Activated naive CD8-positive, alpha-beta T cell (primary cell): ENCODE measurements around the gene TNFRSF12A.

Experiments used
- H3K27ac Mint-ChIP-seq: one replicate; pipeline ENCODE4 v1.8.0; 2021; ENCODE audit warnings: mixed read lengths
- H3K27me3 Mint-ChIP-seq: one replicate; pipeline ENCODE4 v1.8.0; 2021; ENCODE audit warnings: mixed read lengths
- H3K36me3 Mint-ChIP-seq: one replicate; pipeline ENCODE4 v1.8.0; 2021; ENCODE audit warnings: mixed read lengths
- H3K4me1 Mint-ChIP-seq: one replicate; pipeline ENCODE4 v1.8.0; 2021; ENCODE audit warnings: low read depth, mixed read lengths
- H3K4me3 Mint-ChIP-seq: one replicate; pipeline ENCODE4 v1.8.0; 2021; ENCODE audit warnings: mild to moderate bottlenecking, mixed read lengths
- H3K9me3 Mint-ChIP-seq: one replicate; pipeline ENCODE4 v1.8.0; 2021; ENCODE audit warnings: low read depth, mixed read lengths

TNFRSF12A gene

DNA sequence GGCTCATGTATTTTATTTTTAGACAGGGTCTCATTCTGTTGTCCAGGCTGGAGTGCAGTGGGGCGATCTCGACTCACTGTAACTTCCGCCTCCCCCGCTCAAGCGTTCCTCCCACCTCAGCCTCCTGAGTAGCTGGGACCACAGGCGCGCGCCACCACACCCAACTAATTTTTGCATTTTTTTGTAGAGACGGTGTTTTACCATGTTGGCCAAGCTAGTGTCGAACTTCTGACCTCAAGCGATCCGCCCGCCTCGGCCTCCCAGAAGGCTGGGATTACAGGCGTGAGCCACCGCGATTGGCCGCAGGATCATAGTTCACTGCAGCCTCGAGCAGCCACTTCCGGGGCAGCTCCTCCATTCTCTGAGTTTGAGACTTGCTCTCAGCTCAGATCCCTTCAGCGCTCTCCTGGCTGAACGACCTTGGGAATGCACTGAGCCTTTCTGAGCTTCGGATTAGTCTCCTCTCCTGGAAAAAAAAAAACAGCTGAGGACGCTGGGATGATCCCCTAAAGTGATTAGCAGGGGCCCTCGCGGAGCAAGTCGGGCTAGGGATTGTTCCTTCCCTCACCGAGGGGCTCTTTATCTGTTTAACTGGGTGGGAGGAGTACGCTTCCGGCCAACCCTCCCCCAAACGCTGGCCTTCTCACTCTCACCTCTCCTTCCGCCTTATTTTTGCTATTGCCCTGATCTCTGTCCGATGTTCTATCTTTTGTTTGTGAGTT, 38.8 kb upstream of the TNFRSF12A start:
- Mint-ChIP-seq H3K4me1 (peaks cover 5% of the 10 kb centered on the region), H3K36me3 (no peaks in the 10 kb centered on the region), H3K27me3 (no peaks in the 10 kb centered on the region), H3K4me3 (peak overlapping the region; percentile 82), H3K9me3 (no peaks in the 10 kb centered on the region), H3K27ac (peak overlapping the region; percentile 81)

DNA sequence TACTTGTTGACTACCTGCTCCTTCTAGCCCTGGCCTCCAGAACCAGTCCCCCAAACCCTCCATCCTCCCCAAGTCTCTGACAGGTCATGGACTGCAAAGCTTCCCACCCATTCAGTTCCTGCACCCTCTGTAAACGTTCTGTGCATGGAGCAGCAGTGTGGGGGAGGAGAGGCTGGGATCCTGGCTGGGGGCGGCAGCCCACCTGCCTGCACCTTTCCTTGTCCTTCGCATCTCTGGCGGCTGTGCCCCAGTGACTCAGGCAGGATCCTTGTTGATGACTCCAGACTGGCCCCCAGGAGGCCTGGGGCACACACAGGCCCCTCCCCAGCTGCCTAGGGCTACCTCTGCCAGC, 38.3 kb upstream of the TNFRSF12A start:
- peaks cover 5% of the 10 kb centered on the region for H3K4me1 Mint-ChIP-seq
- H3K9me3 Mint-ChIP-seq: no peaks in the 10 kb centered on the region
- H3K27me3 Mint-ChIP-seq: no peaks in the 10 kb centered on the region
- peak overlapping the region; percentile 82 for H3K4me3 Mint-ChIP-seq
- peak overlapping the region; percentile 71 for H3K27ac Mint-ChIP-seq
- H3K36me3 Mint-ChIP-seq: no peaks in the 10 kb centered on the region

DNA sequence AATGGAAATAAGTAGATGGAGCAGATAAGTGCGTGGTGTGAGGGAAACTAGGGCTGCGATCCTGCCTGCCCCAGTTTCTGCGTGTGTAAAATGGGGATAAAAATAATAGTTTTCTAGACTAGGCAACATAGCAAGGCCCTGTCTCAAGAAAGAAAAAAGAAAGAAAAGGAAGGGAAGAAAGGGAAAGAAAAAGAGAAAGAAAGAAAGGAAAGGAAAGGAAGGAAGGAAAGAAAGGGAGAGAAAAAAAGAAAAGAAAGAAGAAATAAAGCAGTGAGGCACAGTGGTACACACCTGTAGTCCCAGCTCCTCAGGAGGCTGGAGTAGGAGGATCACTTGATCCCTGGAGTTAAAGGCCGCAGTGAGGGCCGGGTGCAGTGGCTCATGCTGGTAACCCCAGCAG, 37.8 kb upstream of the TNFRSF12A start:
- H3K27ac Mint-ChIP-seq: no peak overlapping the region
- no peaks in the 10 kb centered on the region for H3K27me3 Mint-ChIP-seq
- peak overlapping the region; percentile 30 for H3K4me3 Mint-ChIP-seq
- no peaks in the 10 kb centered on the region for H3K36me3 Mint-ChIP-seq
- H3K9me3 Mint-ChIP-seq: no peaks in the 10 kb centered on the region
- H3K4me1 Mint-ChIP-seq: peaks cover 5% of the 10 kb centered on the region

DNA sequence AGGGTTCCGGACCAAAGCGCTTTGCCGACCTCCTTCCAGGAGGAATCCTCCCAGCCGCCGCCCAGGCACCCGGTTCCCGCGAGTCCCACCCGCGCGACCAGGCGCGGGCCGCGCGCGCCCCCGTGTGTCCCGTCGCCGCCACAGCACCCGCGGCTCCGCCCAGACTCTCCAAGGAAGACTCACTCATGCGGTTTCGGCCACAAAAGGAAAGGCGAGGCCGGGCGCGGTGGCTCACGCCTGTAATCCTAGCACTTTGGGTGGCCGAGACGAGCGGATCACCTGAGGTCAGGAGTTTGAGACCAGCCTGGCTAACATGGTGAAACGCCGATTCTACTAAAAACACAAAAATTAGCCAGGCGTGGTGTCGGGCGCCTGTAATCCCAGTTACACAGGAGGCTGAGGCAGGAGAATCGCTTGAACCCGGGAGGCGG, 36.4 kb upstream of the TNFRSF12A start:
- Mint-ChIP-seq H3K27me3 (no peaks in the 10 kb centered on the region), H3K36me3 (no peaks in the 10 kb centered on the region), H3K4me3 (peak overlapping the region; percentile 38), H3K27ac (no peak overlapping the region), H3K4me1 (peaks cover 5% of the 10 kb centered on the region), H3K9me3 (no peaks in the 10 kb centered on the region)

DNA sequence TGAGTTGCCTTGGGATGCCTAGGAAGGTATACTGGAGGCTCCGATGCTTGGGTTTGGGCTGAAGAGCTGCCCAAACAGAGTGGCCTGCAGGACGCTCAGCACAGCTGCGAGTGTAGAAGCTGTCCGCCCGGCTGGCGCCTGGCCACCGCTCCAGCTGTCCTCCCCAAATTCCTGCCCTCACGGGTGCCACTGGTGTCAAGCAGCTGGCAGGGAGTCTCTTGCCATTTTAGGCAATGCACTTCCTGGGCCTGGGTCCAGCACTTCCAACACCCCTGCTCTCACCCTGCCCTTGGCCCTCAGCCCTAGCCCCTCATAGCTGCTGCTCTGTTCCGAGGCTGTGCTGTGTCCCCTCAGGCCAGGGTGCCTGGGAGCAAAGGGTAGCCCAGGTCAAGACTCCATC, 34.7 kb upstream of the TNFRSF12A start:
- Mint-ChIP-seq H3K36me3 (no peaks in the 10 kb centered on the region), H3K4me1 (peaks cover 5% of the 10 kb centered on the region), H3K4me3 (no peak overlapping the region), H3K27me3 (no peaks in the 10 kb centered on the region), H3K27ac (no peak overlapping the region), H3K9me3 (no peaks in the 10 kb centered on the region)

DNA sequence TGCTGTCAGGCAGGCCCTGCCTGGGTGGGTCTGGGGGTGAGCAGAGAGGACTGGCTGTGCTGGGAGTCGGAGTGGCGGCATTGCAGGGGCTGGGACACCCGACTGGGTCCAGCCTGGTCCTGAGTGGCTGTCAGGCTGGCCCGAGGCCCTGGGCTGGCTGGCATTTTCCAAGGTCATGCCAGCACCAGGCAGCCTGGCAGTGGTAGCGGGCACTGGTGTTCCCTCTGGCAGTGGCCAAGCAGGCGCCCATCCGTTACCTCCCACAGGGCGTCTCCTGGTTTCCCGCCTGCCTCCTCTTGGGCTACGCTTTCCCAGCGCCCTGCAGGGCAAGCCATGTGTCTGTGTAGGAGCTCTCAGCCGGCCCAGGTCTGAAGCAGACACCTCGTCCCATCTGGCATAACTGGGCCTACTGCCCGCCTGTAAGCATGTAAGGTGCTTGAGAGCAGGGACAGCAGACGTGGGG, 34.2 kb upstream of the TNFRSF12A start:
- Mint-ChIP-seq H3K4me3 (no peak overlapping the region), H3K36me3 (no peaks in the 10 kb centered on the region), H3K27ac (no peak overlapping the region), H3K27me3 (no peaks in the 10 kb centered on the region), H3K4me1 (peaks cover 5% of the 10 kb centered on the region), H3K9me3 (no peaks in the 10 kb centered on the region)

DNA sequence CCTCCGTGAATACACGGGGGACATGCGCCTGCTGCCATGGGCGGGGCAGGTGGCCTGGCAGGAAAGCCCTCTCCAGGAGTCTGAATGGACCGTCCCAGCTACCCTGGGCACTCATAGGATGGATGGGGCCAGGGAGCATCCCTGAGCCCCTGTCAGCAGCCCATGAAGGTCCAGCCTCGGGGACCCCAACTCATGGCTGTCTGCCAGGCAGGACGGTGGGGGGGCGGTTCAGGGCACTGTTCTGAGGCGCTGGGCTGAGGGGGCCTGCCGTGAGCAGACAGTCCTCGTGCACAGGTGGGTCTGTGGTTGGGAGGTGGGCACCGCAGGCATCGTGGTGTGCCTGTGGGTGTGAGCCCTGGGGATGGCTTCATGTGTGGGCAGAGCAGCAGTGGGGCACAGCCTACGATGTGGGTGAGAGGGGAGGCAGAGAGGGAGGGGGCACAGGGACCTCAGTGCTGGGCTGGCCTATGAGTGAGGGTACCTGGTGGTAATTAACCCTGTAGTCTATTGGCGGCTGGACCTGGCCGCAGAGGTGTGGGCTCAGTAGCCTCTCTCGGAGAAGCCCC, 33.5 kb upstream of the TNFRSF12A start:
- no peaks in the 10 kb centered on the region for H3K27me3 Mint-ChIP-seq
- no peak overlapping the region for H3K27ac Mint-ChIP-seq
- no peaks in the 10 kb centered on the region for H3K36me3 Mint-ChIP-seq
- peaks cover 2% of the 10 kb centered on the region for H3K4me1 Mint-ChIP-seq
- no peaks in the 10 kb centered on the region for H3K9me3 Mint-ChIP-seq
- H3K4me3 Mint-ChIP-seq: no peak overlapping the region

DNA sequence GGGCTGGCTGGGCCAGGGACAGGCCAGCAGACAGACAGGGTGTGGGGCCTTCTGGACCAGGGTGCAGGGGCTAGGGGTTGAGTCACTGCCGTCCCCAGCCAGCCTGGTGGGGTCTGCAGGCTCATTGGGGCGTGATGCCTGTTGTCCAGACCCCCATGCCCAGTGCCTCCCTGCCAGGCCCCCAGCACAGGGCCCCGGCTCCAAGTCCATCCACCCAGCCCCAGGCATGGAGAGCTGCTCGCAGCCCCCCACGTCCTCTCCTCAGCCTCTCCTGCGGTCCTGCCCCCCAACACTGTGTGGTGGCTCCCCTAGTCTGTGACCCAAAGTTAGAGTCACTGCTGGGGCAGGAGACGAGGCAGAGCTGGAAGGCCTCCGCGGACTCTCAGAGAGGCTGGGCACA, 32.9 kb upstream of the TNFRSF12A start:
- no peaks in the 10 kb centered on the region for H3K9me3 Mint-ChIP-seq
- no peak overlapping the region for H3K27ac Mint-ChIP-seq
- no peaks in the 10 kb centered on the region for H3K27me3 Mint-ChIP-seq
- peaks cover 1% of the 10 kb centered on the region for H3K4me1 Mint-ChIP-seq
- no peaks in the 10 kb centered on the region for H3K36me3 Mint-ChIP-seq
- no peak overlapping the region for H3K4me3 Mint-ChIP-seq

DNA sequence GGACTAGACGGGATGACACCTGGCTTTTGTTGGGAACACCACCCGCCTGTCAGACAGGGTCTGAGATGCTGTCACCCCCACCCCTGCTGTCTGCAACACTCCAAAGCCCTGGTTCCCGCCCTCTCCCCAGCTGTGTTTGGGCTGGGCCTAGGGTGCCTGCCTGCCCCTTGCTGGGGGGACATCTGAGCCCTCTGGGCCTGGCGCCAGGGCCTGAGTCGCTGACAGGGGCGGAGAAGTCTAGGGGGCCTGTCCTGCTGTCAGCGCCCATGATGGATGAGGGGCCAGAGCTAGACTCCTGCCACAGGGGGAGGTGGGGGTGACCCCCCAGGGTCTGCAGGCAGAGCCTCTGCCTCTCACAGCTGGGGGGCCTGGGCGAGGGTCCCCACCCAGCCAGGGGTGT, 32.3 kb upstream of the TNFRSF12A start:
- H3K9me3 Mint-ChIP-seq: no peaks in the 10 kb centered on the region
- H3K4me3 Mint-ChIP-seq: no peak overlapping the region
- H3K36me3 Mint-ChIP-seq: no peaks in the 10 kb centered on the region
- H3K27ac Mint-ChIP-seq: no peak overlapping the region
- peaks cover 1% of the 10 kb centered on the region for H3K4me1 Mint-ChIP-seq
- no peaks in the 10 kb centered on the region for H3K27me3 Mint-ChIP-seq

DNA sequence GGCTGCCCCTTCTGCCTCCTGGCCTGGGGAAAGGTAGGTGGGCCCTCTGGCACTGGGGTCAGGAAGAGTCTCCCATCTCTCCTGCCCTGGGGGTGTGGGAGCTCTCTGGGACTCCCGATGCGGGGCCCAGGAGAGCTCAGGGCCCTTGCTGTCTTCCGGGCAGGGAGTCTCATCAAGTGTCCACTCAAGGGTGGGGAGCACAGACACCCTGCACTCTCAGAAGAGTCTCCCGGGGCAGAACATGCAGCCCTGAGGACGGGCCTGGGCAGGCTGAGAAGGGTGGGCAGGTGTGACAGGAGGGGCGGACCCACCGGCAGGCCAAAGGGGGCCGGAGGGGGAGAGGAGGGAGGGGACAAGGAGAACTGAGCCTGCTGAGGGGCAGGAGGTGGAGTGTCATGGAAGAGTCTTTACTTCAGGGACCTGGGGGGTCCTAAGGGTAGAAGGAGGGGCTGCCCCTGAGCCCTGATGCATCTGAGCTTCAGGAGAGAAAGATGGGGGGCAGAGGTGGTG, 31.5 kb upstream of the TNFRSF12A start:
- H3K27me3 Mint-ChIP-seq: no peaks in the 10 kb centered on the region
- H3K36me3 Mint-ChIP-seq: no peaks in the 10 kb centered on the region
- no peak overlapping the region for H3K4me3 Mint-ChIP-seq
- H3K27ac Mint-ChIP-seq: no peak overlapping the region
- H3K9me3 Mint-ChIP-seq: no peaks in the 10 kb centered on the region
- H3K4me1 Mint-ChIP-seq: no peaks in the 10 kb centered on the region

DNA sequence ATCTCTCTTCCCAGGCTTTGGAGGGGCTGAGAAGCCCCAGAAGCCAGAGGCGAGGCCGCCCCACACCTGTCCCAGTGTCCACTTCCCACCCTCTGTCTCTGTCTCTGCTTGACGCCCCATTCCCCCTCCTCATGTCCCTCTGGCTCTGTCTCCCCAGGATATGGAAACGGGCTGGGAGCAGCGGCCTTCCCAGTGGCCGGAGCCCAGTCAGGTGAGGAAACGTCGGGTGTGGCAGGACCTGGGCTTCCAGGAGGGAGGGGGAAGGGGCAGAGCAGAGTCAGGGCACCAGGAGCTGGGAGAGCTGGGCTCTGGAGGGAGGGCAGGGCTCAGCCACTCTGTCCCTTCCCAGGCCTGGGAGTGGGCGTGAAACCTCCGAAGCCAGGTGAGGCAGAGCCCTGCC, 29.3 kb upstream of the TNFRSF12A start:
- Mint-ChIP-seq H3K36me3 (no peaks in the 10 kb centered on the region), H3K4me3 (no peak overlapping the region), H3K9me3 (no peaks in the 10 kb centered on the region), H3K4me1 (no peaks in the 10 kb centered on the region), H3K27me3 (no peaks in the 10 kb centered on the region), H3K27ac (no peak overlapping the region)

DNA sequence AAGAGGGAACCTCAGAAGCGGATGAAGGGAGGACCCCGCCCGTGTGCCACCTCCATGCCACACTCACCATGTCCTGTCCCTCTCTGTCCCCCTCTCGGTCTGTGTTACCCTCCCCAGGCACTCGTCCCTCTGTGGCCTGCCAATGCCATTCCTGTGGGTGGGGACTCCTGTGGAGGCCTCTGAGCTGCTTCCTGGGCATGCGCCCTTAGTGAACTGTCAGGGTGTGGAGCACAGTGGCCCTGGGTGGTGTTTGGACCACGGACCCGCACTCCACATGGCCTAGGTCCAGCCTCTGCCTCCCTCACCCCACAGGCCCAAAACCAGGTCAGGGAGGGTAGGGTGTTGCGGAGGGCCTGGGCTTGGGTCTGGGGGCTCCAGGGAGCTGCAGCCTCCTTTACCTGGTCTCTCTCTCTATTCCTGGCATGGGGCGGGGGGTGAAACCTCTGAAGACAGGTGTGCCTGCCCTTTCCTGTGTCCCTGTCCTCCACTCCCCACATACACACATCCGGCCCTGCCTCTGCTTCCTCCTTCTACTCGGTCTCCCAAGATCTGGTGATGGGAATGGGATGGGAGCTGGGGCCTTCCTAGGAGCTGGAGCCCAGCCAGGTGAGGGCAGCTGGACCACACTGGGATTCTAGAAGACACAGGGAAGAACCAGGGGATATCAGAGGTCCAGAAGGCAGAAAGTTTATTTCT, 28.5 kb upstream of the TNFRSF12A start:
- Mint-ChIP-seq H3K27ac (no peak overlapping the region), H3K9me3 (no peaks in the 10 kb centered on the region), H3K4me3 (no peak overlapping the region), H3K27me3 (no peaks in the 10 kb centered on the region), H3K4me1 (no peaks in the 10 kb centered on the region), H3K36me3 (no peaks in the 10 kb centered on the region)

DNA sequence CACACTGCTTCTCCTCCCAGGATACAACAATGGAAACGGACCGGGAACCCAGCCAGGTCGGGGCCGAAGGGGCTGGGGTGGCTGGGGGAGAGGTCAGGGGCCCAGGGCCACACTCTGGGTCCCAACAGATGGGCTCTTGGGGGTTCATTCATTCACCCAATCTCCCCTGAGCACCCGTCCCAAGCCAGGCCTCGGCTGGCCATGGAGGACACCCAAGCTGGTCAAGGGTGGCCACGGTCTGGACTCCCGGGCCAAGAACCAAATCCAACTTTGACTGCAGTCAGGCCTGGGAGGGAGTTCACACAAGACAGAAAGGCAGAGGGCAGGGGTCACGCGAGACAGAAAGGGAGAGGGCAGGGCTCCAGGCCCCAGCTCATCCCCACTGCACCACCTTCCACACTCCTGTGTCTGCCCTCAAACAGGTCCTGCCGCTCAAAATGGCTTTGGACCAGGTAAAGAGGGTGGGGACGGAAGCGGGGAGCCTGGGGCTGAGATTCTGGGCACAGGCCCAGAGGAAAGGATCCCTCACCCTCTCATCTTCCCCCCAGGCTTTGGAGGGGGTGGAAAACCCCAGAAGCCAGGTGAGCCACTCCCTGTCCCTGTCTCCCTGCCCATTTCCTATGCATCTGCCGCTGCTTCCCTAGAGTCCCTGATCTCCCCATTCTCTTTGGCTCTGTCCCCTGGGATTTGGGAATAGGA, 27.6 kb upstream of the TNFRSF12A start:
- H3K27ac Mint-ChIP-seq: no peak overlapping the region
- H3K4me3 Mint-ChIP-seq: no peak overlapping the region
- H3K27me3 Mint-ChIP-seq: no peaks in the 10 kb centered on the region

DNA sequence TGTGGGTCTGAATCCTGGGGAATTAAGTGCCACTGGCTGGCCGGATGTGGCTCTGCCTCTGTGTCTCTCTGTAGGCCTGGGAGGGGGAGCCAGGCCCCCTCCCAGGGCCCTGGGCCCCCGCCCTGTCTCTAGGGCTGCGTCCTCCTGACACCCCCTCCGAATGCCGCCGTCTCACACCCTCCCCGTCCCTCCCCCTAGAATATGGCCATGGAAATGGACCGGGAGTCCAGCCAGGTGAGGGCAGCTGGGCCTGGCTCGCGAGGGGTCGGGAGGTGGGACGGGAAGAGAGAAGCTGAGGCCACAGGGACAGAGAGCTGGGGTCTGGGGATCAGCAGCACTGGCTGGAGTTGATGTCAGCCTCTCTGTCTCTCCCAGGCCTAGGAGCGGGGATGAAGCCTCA, 23.9 kb upstream of the TNFRSF12A start:
- Mint-ChIP-seq H3K36me3 (no peaks in the 10 kb centered on the region), H3K4me3 (no peak overlapping the region), H3K27me3 (no peaks in the 10 kb centered on the region), H3K9me3 (no peaks in the 10 kb centered on the region), H3K4me1 (no peaks in the 10 kb centered on the region), H3K27ac (no peak overlapping the region)

More for the DNA sequence above, 27.6 kb upstream of the TNFRSF12A start:
- Mint-ChIP-seq H3K36me3 (no peaks in the 10 kb centered on the region), H3K4me1 (no peaks in the 10 kb centered on the region), H3K9me3 (no peaks in the 10 kb centered on the region)

DNA sequence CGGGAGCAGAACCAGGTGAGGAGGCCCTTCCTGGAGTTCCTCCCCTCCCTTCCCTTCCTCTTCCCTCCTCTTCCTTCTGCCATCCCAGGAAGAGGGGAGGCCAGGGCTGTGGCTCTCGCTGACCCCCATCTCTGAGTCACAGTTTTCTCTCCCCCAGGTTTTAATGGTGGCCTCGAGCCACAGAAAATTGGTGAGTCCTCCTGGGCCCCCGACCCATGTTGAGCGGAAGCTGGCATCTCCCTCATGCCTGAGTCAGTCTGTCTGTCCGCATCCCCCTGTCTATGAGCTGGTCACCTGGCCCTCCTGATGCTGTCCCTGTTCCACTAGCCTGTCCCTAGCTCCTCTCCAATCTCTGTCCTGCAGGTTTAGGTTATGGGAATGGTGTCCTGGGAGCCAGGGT, 20.2 kb upstream of the TNFRSF12A start:
- Mint-ChIP-seq H3K4me1 (peaks cover 3% of the 10 kb centered on the region), H3K27me3 (no peaks in the 10 kb centered on the region), H3K36me3 (no peaks in the 10 kb centered on the region), H3K27ac (no peak overlapping the region), H3K9me3 (no peaks in the 10 kb centered on the region), H3K4me3 (no peak overlapping the region)
